ENCODE measurements around the gene UNC5C. TPM values are rescaled to one million over a fixed set of nuclear protein-coding genes. Genes with fewer than 3 reads are reported as not detected.

UNC5C gene
- polyA plus RNA-seq, 1 experiment = not detected

- POLR2A ChIA-PET = no interaction called here
Measured at GRCh38 chr4:95158626-95159025, 390.1 kb downstream of the UNC5C start.

GRCh38 chr4:95158045-95158444 is 390.7 kb downstream of the UNC5C start:
- no peaks in the 10 kb centered on the region for H3K27me3 ChIP-seq (ENCODE audit: control insufficient read depth, insufficient read depth, low read length)
- DNase-seq (ENCODE audit: low read depth) = no peak
- TF ChIP-seq CTCF (IDR thresholded peaks at IDR 0.05; ENCODE audit: insufficient read depth, low read depth, low read length) = no peak
- H3K36me3 ChIP-seq (ENCODE audit: control insufficient read depth, insufficient read depth, low read length) = no peaks in the 10 kb centered on the region
- ChIA-PET CTCF (no interaction called here), POLR2A (no interaction called here)
- no peak overlapping the region for H3K4me3 ChIP-seq (ENCODE audit: low read depth, low read length)

More at GRCh38 chr4:95158626-95159025, 390.1 kb downstream of the UNC5C start:
- CTCF ChIA-PET = no interaction called here
- TF ChIP-seq CTCF (IDR thresholded peaks at IDR 0.05; ENCODE audit: insufficient read depth, low read depth, low read length) = no peak
- H3K36me3 ChIP-seq (ENCODE audit: control insufficient read depth, insufficient read depth, low read length) = no peaks in the 10 kb centered on the region
- H3K4me3 ChIP-seq (ENCODE audit: low read depth, low read length) = no peak overlapping the region
- no peaks in the 10 kb centered on the region for H3K27me3 ChIP-seq (ENCODE audit: control insufficient read depth, insufficient read depth, low read length)
- no peak for DNase-seq (ENCODE audit: low read depth)

GRCh38 chr4:95157596-95157995 is 391.2 kb downstream of the UNC5C start:
- CTCF ChIA-PET = no interaction called here
- POLR2A ChIA-PET = no interaction called here
- TF ChIP-seq CTCF (IDR thresholded peaks at IDR 0.05; ENCODE audit: insufficient read depth, low read depth, low read length) = no peak

GRCh38 chr4:95156452-95156765 is 392.4 kb downstream of the UNC5C start:
- H3K4me3 ChIP-seq (ENCODE audit: low read depth, low read length) = no peak overlapping the region
- CTCF ChIA-PET = interaction anchor here (0.7 to 0.9 kb wide), 2 partner anchors 9 to 14 kb away, joined by 4 to 5 read pairs; no protein-coding TSS in a partner anchor

More at GRCh38 chr4:95157596-95157995, 391.2 kb downstream of the UNC5C start:
- Histone ChIP-seq H3K27me3 (ENCODE audit: control insufficient read depth, insufficient read depth, low read length) (no peaks in the 10 kb centered on the region), H3K36me3 (ENCODE audit: control insufficient read depth, insufficient read depth, low read length) (no peaks in the 10 kb centered on the region), H3K4me3 (ENCODE audit: low read depth, low read length) (no peak overlapping the region)
- no peak for DNase-seq (ENCODE audit: low read depth)

GRCh38 chr4:95155759-95156451 is 392.9 kb downstream of the UNC5C start:
- ChIA-PET CTCF (interaction anchor here (0.7 to 0.9 kb wide), 2 partner anchors 8 to 13 kb away, joined by 4 to 5 read pairs; no protein-coding TSS in a partner anchor), POLR2A (no interaction called here)
- Histone ChIP-seq H3K27me3 (ENCODE audit: control insufficient read depth, insufficient read depth, low read length) (no peaks in the 10 kb centered on the region), H3K36me3 (ENCODE audit: control insufficient read depth, insufficient read depth, low read length) (no peaks in the 10 kb centered on the region), H3K4me3 (ENCODE audit: low read depth, low read length) (no peak overlapping the region)
- no peak for DNase-seq (ENCODE audit: low read depth)
- peak; percentile 57 for TF ChIP-seq CTCF (IDR thresholded peaks at IDR 0.05; ENCODE audit: insufficient read depth, low read depth, low read length)

More at GRCh38 chr4:95156452-95156765, 392.4 kb downstream of the UNC5C start:
- POLR2A ChIA-PET = no interaction called here
- Histone ChIP-seq H3K36me3 (ENCODE audit: control insufficient read depth, insufficient read depth, low read length) (no peaks in the 10 kb centered on the region), H3K27me3 (ENCODE audit: control insufficient read depth, insufficient read depth, low read length) (no peaks in the 10 kb centered on the region)
- TF ChIP-seq CTCF (IDR thresholded peaks at IDR 0.05; ENCODE audit: insufficient read depth, low read depth, low read length) = no peak
- no peak for DNase-seq (ENCODE audit: low read depth)
